Heart left ventricle (tissue), 16 donors: Measurements from ENCODE around the gene BEND6. TPM values are rescaled to one million over a fixed set of nuclear protein-coding genes. Genes with fewer than 3 reads are reported as not detected.

Experiments
- ATAC-seq, 4 donors: fragments of 200-7000 bp; cut with Tn5 transposase; one replicate each; pipeline ENCODE4 v1.9.1; 2020 to 2022; ENCODE audit warnings: moderate library complexity in 4 of 4, mild to moderate bottlenecking in 3 of 4, moderate number of reproducible peaks in 1 of 4
- DNase-seq, 5 donors: peaks; one replicate each; pipeline ENCODE4 v3.0.0-alpha.2; 2020
- H3K27ac ChIP-seq, 12 donors: fragments of 200-600 bp; sonication (generic) in 4 of 12; one replicate each; pipeline versions ENCODE4 v1.5.0 to v1.8.0; 2016 to 2022; ENCODE audit warnings: mild to moderate bottlenecking in 2 of 12
- H3K27me3 ChIP-seq, 9 donors: fragments of 200-600 bp; sonication (generic) in 2 of 9; one replicate each; pipeline versions ENCODE4 v1.5.1 to v1.8.0; 2016 to 2022; ENCODE audit warnings: mild to moderate bottlenecking in 3 of 9
- H3K36me3 ChIP-seq, 9 donors: fragments of 200-600 bp; sonication (generic) in 2 of 9; one replicate each; pipeline versions ENCODE4 v1.5.0 to v1.8.0; 2018 to 2022; ENCODE audit warnings: mild to moderate bottlenecking in 2 of 9
- H3K4me1 ChIP-seq, 12 donors: fragments of 200-600 bp; sonication (generic) in 4 of 12; one replicate each; pipeline versions ENCODE4 v1.5.0 to v1.8.0; 2016 to 2022; ENCODE audit warnings: mild to moderate bottlenecking in 3 of 12
- H3K4me3 ChIP-seq, 12 donors: fragments of 200-600 bp; sonication (generic) in 4 of 12; one replicate each; pipeline versions ENCODE4 v1.5.0 to v1.8.0; 2017 to 2022; ENCODE audit warnings: mild to moderate bottlenecking in 9 of 12, moderate library complexity in 4 of 12
- H3K9me3 ChIP-seq, 12 donors: fragments of 200-600 bp; sonication (generic) in 4 of 12; one replicate each; pipeline versions ENCODE4 v1.5.0 to v1.8.0; 2016 to 2022; ENCODE audit warnings: mild to moderate bottlenecking in 1 of 12
- POLR2A ChIP-seq, 2 donors: fragments of 450-650 bp; IDR thresholded peaks; one replicate each; pipeline ENCODE4 v1.6.1; 2017; ENCODE audit warnings: antibody characterized with exemption in 2 of 2, mild to moderate bottlenecking in 2 of 2, moderate library complexity in 2 of 2
- WGBS, 4 donors: extraction: QIAGEN DNeasy Blood & Tissue Kit in 2 of 4; methylation state at CpG; one replicate each; pipeline versions ENCODE4 v1.1.5 to v1.1.7; 2013 to 2018; 5-methylcytosine and 5-hydroxymethylcytosine counted together
- intact Hi-C, 10 donors: fragments of 100-400 bp; cut with DNase I; formaldehyde crosslinking; loops; one replicate each; pipeline versions ENCODE4 v1.11.1 to v1.14.2; 2022
- polyA plus RNA-seq, 2 donors: library from polyadenylated mRNA; stranded (reverse); fragments of 200-250 nt; gene quantifications; one replicate each; pipeline ENCODE4 v1.2.3, GENCODE V29; 2013
- total RNA-seq, 9 donors: library from RNA; depleted of rRNA in 2 of 9; stranded (reverse); fragments of >200 nt in 2 of 9; fragmentation: NEBNext Ultra II Directional in 3 of 9; extraction: Animal tissue kit (Norgen Biotek cat#: 25700) in 3 of 9; gene quantifications; one replicate each; pipeline versions ENCODE4 v1.1.0 to v1.2.4, GENCODE V29; 2016 to 2023
- TF ChIP-seq, protein P1 (sequence below), 12 donors: fragments of 200-600 bp; sonication (generic) in 4 of 12; IDR thresholded peaks; one replicate each; pipeline versions ENCODE4 v1.5.0 to v1.8.0; 2018 to 2022; ENCODE audit warnings: antibody characterized with exemption in 12 of 12, mild to moderate bottlenecking in 5 of 12
- donor health status: ischemic (EF 13 %, LVEDD 7.1; RV severe dilation, severe dysfunction).
- donor health status: healthy with polysubstance abuse.
- donor health status: DM: no; HTN: yes; CAD: no.
- donor health status: DM: no; HTN: no; CAD: no.
- donor health status: ischemic (EF 25% LVEDD 6.9; RV normal size, moderate dysfunction).
- donor health status: ischemic (EF 25% LVEDD 5.7; RV mildly dilated, moderate dysfunction).
- donor health status: healthy.
- donor health status: DM: yes; HTN: yes; CAD: no.
- donor health status: ischemic (EF 35%, LVEDD 5.7; RV mildly dilated, moderate dysfunction).
- donor health status: nonischemic (EF 11% LVEDD 7.7; RV severe dilation, severe dysfunction).
- donor health status: DM: yes; HTN: yes; CAD: no.
- donor health status: PGD.
- donor health status: ischemic (EF 29% LVEDD 5.4; RV normal size, mild dysfunction).
- donor health status: nonischemic (EF 23%, LVEDD 6.1; RV moderate dilation, normal function).

Gene BEND6
- total and polyA plus RNA-seq, 11 donors = 0.14 to 2.2 (median 0.41) TPM; not detected in 1

DNA sequence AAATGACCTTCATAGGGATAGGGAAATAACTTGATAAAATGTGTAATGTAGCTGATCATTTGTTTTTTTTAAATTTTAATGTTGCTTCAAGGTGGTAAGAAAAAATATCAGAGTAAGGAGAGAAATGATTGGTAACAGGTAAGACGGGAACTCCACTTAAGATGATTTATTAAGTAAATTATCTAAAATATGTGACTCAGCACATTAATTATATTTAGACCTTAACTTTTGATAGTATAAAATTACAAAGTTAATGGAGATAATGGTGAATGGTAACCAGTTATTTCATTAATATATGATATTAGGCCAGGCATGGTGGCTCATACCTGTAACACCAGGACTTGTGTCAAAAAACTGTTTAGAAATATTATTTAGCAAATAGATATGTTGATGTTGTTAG lies 10.2 kb downstream of the BEND6 start:
- ATAC-seq = no peak
- TF ChIP-seq, protein P1, sequence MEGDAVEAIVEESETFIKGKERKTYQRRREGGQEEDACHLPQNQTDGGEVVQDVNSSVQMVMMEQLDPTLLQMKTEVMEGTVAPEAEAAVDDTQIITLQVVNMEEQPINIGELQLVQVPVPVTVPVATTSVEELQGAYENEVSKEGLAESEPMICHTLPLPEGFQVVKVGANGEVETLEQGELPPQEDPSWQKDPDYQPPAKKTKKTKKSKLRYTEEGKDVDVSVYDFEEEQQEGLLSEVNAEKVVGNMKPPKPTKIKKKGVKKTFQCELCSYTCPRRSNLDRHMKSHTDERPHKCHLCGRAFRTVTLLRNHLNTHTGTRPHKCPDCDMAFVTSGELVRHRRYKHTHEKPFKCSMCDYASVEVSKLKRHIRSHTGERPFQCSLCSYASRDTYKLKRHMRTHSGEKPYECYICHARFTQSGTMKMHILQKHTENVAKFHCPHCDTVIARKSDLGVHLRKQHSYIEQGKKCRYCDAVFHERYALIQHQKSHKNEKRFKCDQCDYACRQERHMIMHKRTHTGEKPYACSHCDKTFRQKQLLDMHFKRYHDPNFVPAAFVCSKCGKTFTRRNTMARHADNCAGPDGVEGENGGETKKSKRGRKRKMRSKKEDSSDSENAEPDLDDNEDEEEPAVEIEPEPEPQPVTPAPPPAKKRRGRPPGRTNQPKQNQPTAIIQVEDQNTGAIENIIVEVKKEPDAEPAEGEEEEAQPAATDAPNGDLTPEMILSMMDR (IDR thresholded peaks at IDR 0.05) = no peak
- no peak for TF ChIP-seq POLR2A (IDR thresholded peaks at IDR 0.05)
- Histone ChIP-seq H3K27me3 (no peaks in the 10 kb centered on the region), H3K4me1 (no peaks in the 10 kb centered on the region), H3K9me3 (no peaks in the 10 kb centered on the region), H3K4me3 (no peak overlapping the region), H3K27ac (no peak overlapping the region), H3K36me3 (no peaks in the 10 kb centered on the region)
- intact Hi-C loops = loop anchor here in 1 of 10 donors (5.0 kb wide), 1 partner anchor 48 kb away; no protein-coding TSS in a partner anchor
- DNase-seq = no peak
- WGBS, 4 donors = 91 to 94% (median 92%) methylated on average over 1 of the region's 1 CpG

DNA sequence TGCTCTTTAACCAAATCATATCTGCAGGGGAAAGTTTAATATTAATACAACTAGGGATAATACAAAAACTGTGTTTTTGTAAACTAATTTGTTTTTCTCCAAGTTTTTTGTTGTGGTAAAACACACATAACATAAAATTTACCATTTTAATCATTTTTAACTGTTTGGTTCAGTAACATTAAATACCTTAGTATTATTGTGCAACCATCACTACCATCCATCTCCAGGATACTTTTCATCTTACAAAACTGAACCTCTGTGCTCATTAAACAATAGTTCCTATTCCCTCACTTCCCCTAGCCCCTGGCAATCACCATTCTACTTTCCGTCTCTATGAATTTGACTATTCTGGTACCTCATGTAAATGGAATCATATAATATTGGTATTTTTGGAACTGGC lies 15.9 kb downstream of the BEND6 start:
- 85 to 92% (median 89%) methylated on average over 1 of the region's 1 CpG for WGBS, 4 donors
- DNase-seq = no peak
- intact Hi-C loops = no loop called here

DNA sequence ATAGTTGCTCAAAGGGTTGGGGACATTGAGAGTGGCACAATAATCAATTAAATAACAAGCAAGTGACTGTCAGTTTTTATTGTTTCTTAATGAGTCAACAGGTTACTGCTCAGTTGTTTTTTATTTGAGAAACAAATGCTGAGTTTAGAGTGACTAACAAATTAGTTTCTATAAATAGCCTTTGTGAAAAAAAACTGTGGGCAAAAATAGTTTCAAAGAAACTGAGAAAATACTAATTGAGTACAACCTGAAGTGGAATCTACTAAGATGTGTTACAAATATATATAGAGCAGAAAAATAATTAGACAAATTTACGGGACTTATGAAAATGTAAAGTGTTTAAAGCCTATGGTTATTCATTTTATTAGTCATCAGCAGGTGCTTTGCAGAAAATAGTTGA lies 22.3 kb downstream of the BEND6 start:
- no peak for DNase-seq
- Histone ChIP-seq H3K27ac (no peak overlapping the region), H3K4me3 (no peak overlapping the region), H3K36me3 (no peaks in the 10 kb centered on the region), H3K4me1 (no peaks in the 10 kb centered on the region), H3K27me3 (no peaks in the 10 kb centered on the region), H3K9me3 (peaks cover 0 to 28% (median 14%) of the 10 kb centered on the region in 12 donors)
- no peak for TF ChIP-seq POLR2A (IDR thresholded peaks at IDR 0.05)
- TF ChIP-seq, protein P1 (IDR thresholded peaks at IDR 0.05) = no peak
- intact Hi-C loops = no loop called here
- WGBS, 4 donors = 88 to 96% (median 96%) methylated on average over 1 of the region's 1 CpG
- ATAC-seq = no peak

More for the DNA sequence above, 15.9 kb downstream of the BEND6 start:
- H3K4me3 ChIP-seq = no peak overlapping the region
- H3K27ac ChIP-seq = no peak overlapping the region
- H3K36me3 ChIP-seq = no peaks in the 10 kb centered on the region
- ATAC-seq = no peak
- H3K4me1 ChIP-seq = no peaks in the 10 kb centered on the region
- H3K27me3 ChIP-seq = no peaks in the 10 kb centered on the region
- no peaks in the 10 kb centered on the region for H3K9me3 ChIP-seq
- no peak for TF ChIP-seq POLR2A (IDR thresholded peaks at IDR 0.05)
- TF ChIP-seq, protein P1 (IDR thresholded peaks at IDR 0.05) = no peak

DNA sequence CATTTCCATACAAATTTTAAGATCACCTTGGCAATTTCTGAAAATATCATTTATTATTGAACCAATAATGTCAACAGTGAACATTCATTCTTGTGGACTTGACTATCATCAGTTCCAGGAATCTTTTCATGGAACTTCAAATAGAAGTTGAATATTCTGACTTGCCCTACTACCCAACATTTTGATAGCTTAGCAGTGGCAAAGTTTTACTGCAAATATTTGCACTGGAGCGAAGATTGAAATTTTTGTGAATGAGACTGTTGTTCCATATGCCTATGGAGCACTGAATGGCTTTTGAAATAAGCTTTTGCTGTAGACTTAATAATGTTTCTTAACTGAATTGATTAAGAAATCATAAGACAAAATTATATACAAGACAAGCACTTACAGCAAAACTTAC lies 23.6 kb downstream of the BEND6 start:
- Histone ChIP-seq H3K27me3 (no peaks in the 10 kb centered on the region), H3K4me1 (no peaks in the 10 kb centered on the region), H3K36me3 (no peaks in the 10 kb centered on the region), H3K27ac (no peak overlapping the region), H3K9me3 (peaks cover 0 to 28% (median 14%) of the 10 kb centered on the region in 12 donors), H3K4me3 (no peak overlapping the region)
- no peak for ATAC-seq
- no peak for TF ChIP-seq POLR2A (IDR thresholded peaks at IDR 0.05)
- TF ChIP-seq, protein P1 (IDR thresholded peaks at IDR 0.05) = no peak
- 95 to 99% (median 96%) methylated on average over 1 of the region's 1 CpG for WGBS, 4 donors
- DNase-seq = no peak
- intact Hi-C loops = no loop called here
